Mesendoderm (in vitro differentiated cells): ENCODE data around the gene SCN1B.

ENCODE experiments used
- DNase-seq: peaks from one replicate; pipeline ENCODE4 v3.0.0; 2013
- H2AK5ac ChIP-seq: 2 replicates; pipeline ENCODE4 v1.6.1; 2013; ENCODE audit warnings: low read length, inconsistent platforms
- H2BK120ac ChIP-seq: 2 replicates; pipeline ENCODE4 v1.6.1; 2013; ENCODE audit warnings: low read depth, mild to moderate bottlenecking, low read length, moderate library complexity, mixed read lengths
- H2BK15ac ChIP-seq: replicated peaks from 2 replicates; pipeline ENCODE4 v1.6.1; 2013; ENCODE audit warnings: low read depth, mild to moderate bottlenecking, moderate library complexity
- H2BK5ac ChIP-seq: 2 replicates; pipeline ENCODE4 v1.6.1; 2013; ENCODE audit warnings: low read length, inconsistent platforms
- H3K18ac ChIP-seq: 2 replicates; pipeline ENCODE4 v1.6.1; 2013; ENCODE audit warnings: mild to moderate bottlenecking, low read length, mixed read lengths
- H3K23ac ChIP-seq: one replicate; pipeline ENCODE4 v1.6.1; 2013; ENCODE audit warnings: low read length
- H3K27ac ChIP-seq: 2 replicates; pipeline ENCODE4 v1.5.1; 2013; ENCODE audit warnings: low read depth, mild to moderate bottlenecking, inconsistent platforms, low read length, moderate library complexity
- H3K27me3 ChIP-seq: 2 replicates; pipeline ENCODE4 v1.6.1; 2013; ENCODE audit warnings: low read length, control low read depth, mild to moderate bottlenecking, inconsistent platforms; ENCODE audit not compliant: insufficient read depth, poor library complexity
- H3K36me3 ChIP-seq: 2 replicates; pipeline ENCODE4 v1.6.1; 2013; ENCODE audit warnings: low read length, inconsistent platforms; ENCODE audit not compliant: control insufficient read depth, insufficient read depth
- H3K4ac ChIP-seq: one replicate; pipeline ENCODE4 v1.6.1; 2013; ENCODE audit warnings: low read depth, mild to moderate bottlenecking, low read length, moderate library complexity
- H3K4me1 ChIP-seq: 2 replicates; pipeline ENCODE4 v1.6.1; 2013; ENCODE audit warnings: low read depth, low read length, inconsistent platforms; ENCODE audit not compliant: control insufficient read depth
- H3K4me2 ChIP-seq: 2 replicates; pipeline ENCODE4 v1.6.1; 2013; ENCODE audit warnings: low read length
- H3K4me3 ChIP-seq: 2 replicates; pipeline ENCODE4 v1.5.1; 2013; ENCODE audit warnings: mild to moderate bottlenecking, low read length
- H3K56ac ChIP-seq: one replicate; pipeline ENCODE4 v1.6.1; 2013; ENCODE audit warnings: low read length
- H3K79me1 ChIP-seq: 2 replicates; pipeline ENCODE4 v1.6.1; 2013; ENCODE audit warnings: low read length, inconsistent platforms
- H3K79me2 ChIP-seq: 2 replicates; pipeline ENCODE4 v1.6.1; 2013; ENCODE audit warnings: mild to moderate bottlenecking, low read length; ENCODE audit not compliant: control insufficient read depth, insufficient read depth
- H3K9ac ChIP-seq: 2 replicates; pipeline ENCODE4 v1.6.1; 2013; ENCODE audit warnings: low read length, inconsistent platforms
- H4K5ac ChIP-seq: one replicate; pipeline ENCODE4 v1.6.1; 2013; ENCODE audit warnings: low read length
- H4K8ac ChIP-seq: one replicate; pipeline ENCODE4 v1.6.1; 2013; ENCODE audit warnings: low read depth, mild to moderate bottlenecking, control low read depth, low read length, moderate library complexity
- WGBS: extraction: QIAGEN DNeasy Blood & Tissue Kit; methylation state at CpG from one replicate; pipeline ENCODE4 v1.1.7; 2013; ENCODE audit warnings: low lambda C conversion rate, missing lambda C conversion rate; ENCODE audit not compliant: insufficient coverage; ENCODE audit errors: extremely low coverage; 5-methylcytosine and 5-hydroxymethylcytosine counted together

Gene SCN1B

DNA sequence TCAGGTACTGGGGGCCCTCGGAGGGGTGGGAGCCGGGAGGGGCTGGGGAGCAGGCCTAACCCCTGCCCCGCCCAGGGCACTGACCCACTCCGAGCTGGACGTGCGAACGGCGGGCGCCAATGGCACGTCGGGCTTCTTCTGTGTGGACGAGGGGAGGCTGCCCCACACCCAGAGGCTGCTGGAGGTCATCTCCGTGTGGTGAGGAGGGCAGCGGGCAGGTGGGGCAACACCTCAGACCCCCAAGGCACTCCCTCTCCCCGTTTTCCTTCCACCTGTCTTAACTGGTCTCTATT is 29.5 kb downstream of the SCN1B start:
- Histone ChIP-seq H3K27ac (no peak overlapping the region), H3K4me3 (no peak overlapping the region), H2BK120ac (no peak overlapping the region), H3K36me3 (no peaks in the 10 kb centered on the region), H3K18ac (no peak overlapping the region), H3K4me1 (no peaks in the 10 kb centered on the region), H2BK5ac (no peak overlapping the region), H3K56ac (no peak overlapping the region), H2AK5ac (no peak overlapping the region), H3K23ac (no peak overlapping the region), H4K8ac (no peak overlapping the region), H3K4me2 (no peak overlapping the region), H3K4ac (no peak overlapping the region), H3K9ac (no peak overlapping the region), H3K79me2 (no peaks in the 10 kb centered on the region), H4K5ac (no peak overlapping the region), H3K79me1 (no peaks in the 10 kb centered on the region), H3K27me3 (no peaks in the 10 kb centered on the region), H2BK15ac (no peak overlapping the region)
- WGBS: no CpG with 5 or more reads among the region's 15 CpGs
- DNase-seq: no peak

- Histone ChIP-seq H2BK5ac (no peak overlapping the region), H3K4me3 (no peak overlapping the region), H2AK5ac (no peak overlapping the region), H2BK15ac (no peak overlapping the region), H3K27me3 (no peaks in the 10 kb centered on the region), H3K79me2 (no peaks in the 10 kb centered on the region), H4K8ac (no peak overlapping the region), H2BK120ac (no peak overlapping the region), H3K4me2 (no peak overlapping the region), H3K79me1 (no peaks in the 10 kb centered on the region), H3K18ac (no peak overlapping the region), H3K4me1 (no peaks in the 10 kb centered on the region), H3K27ac (no peak overlapping the region), H3K9ac (no peak overlapping the region), H3K36me3 (no peaks in the 10 kb centered on the region), H3K23ac (no peak overlapping the region), H3K4ac (no peak overlapping the region), H4K5ac (no peak overlapping the region), H3K56ac (no peak overlapping the region)
- no CpG with 5 or more reads among the region's 29 CpGs for WGBS
- no peak for DNase-seq
Measured at GRCh38 chr19:35060160-35060855, 30.0 kb downstream of the SCN1B start.

GRCh38 chr19:35061583-35062373 is 31.5 kb downstream of the SCN1B start:
- no peaks in the 10 kb centered on the region for H3K79me1 ChIP-seq
- H3K27me3 ChIP-seq: no peaks in the 10 kb centered on the region
- no peak for DNase-seq
- no peak overlapping the region for H2BK120ac ChIP-seq
- no peak overlapping the region for H3K27ac ChIP-seq
- H3K4me3 ChIP-seq: no peak overlapping the region
- H3K18ac ChIP-seq: no peak overlapping the region
- 100% methylated on average over 1 of the region's 7 CpGs for WGBS
- no peaks in the 10 kb centered on the region for H3K79me2 ChIP-seq
- H3K56ac ChIP-seq: no peak overlapping the region
- no peak overlapping the region for H2BK5ac ChIP-seq
- H2BK15ac ChIP-seq: no peak overlapping the region
- no peak overlapping the region for H3K9ac ChIP-seq
- H2AK5ac ChIP-seq: no peak overlapping the region
- H3K4me1 ChIP-seq: no peaks in the 10 kb centered on the region
- no peak overlapping the region for H3K4me2 ChIP-seq
- no peak overlapping the region for H3K23ac ChIP-seq
- no peak overlapping the region for H4K8ac ChIP-seq
- no peaks in the 10 kb centered on the region for H3K36me3 ChIP-seq
- no peak overlapping the region for H4K5ac ChIP-seq
- no peak overlapping the region for H3K4ac ChIP-seq

DNA sequence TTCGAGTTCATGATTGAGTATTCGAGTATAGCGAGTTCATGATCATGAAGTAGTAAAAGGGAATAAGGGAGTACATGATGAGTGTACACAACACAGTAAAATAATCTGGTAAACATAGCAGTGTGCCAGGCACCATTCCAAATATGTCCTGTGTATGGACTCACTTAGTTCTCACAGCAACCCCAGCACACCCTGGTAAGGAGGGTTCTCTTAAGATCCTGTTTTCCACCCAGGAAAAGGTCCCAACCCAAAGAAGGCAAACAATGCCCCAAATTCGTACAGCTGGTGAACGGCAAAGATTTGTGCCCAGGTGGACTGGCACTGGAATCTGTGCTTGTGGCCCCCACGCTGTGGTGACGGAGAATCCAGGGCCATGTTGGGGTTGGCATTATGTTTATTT is 32.7 kb downstream of the SCN1B start:
- Histone ChIP-seq H3K36me3 (no peaks in the 10 kb centered on the region), H2AK5ac (no peak overlapping the region), H3K4me3 (no peak overlapping the region), H2BK15ac (no peak overlapping the region), H2BK5ac (no peak overlapping the region), H3K4me2 (no peak overlapping the region), H3K27me3 (no peaks in the 10 kb centered on the region), H3K27ac (no peak overlapping the region), H3K4ac (no peak overlapping the region), H3K56ac (no peak overlapping the region), H3K9ac (no peak overlapping the region), H4K8ac (no peak overlapping the region), H3K79me1 (no peaks in the 10 kb centered on the region), H3K23ac (no peak overlapping the region), H3K4me1 (no peaks in the 10 kb centered on the region), H3K79me2 (no peaks in the 10 kb centered on the region), H4K5ac (no peak overlapping the region), H3K18ac (no peak overlapping the region), H2BK120ac (no peak overlapping the region)
- no peak for DNase-seq
- no CpG with 5 or more reads among the region's 7 CpGs for WGBS

DNA sequence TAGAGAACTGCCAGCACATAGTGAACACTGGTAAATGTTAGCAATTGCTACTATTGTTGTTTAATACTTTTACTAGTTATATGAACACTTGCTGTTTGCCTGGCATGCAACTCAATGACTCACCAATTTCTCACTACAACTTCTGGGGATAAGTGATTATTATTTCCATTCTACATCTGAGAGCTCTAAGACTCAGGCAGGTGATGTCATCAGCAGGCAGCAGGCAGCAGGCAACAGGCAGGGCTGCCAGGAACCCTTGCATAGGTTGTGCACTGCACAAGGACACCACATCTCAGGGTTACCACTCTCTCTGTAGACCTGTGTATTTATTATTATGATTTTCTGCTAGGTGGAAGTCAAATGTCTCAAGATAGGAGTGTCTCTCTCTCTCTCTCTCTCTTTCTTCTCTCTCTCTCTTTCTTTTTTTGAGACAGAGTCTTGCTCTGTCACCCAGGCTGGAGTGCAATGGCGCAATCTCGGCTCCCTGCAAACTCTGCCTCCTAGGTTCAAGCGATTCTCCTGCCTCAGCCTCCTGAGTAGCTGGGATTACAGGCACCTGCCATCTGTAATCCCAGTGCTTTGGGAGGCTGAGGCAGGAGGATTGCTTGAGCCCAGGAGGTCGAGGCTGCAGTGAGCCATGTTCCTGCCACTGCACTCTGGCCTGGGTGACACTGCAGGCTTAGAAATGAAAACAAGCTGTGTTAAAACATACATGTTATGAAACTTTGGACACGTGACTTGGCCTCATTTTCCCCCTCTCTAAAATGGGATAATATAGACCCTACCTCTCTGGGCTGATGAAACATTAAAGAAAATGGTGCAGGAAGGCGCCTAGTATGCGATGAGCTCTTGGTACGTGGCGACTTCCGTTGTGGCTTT is 33.9 kb downstream of the SCN1B start:
- Histone ChIP-seq H3K36me3 (no peaks in the 10 kb centered on the region), H3K4me3 (no peak overlapping the region), H3K27ac (no peak overlapping the region), H3K79me2 (no peaks in the 10 kb centered on the region), H3K4ac (no peak overlapping the region), H2AK5ac (no peak overlapping the region), H4K8ac (no peak overlapping the region), H3K79me1 (no peaks in the 10 kb centered on the region), H3K27me3 (no peaks in the 10 kb centered on the region), H3K18ac (no peak overlapping the region), H2BK5ac (no peak overlapping the region), H3K4me1 (peaks cover 6% of the 10 kb centered on the region), H2BK15ac (no peak overlapping the region), H3K4me2 (no peak overlapping the region), H3K56ac (no peak overlapping the region), H2BK120ac (no peak overlapping the region), H3K9ac (no peak overlapping the region), H3K23ac (no peak overlapping the region), H4K5ac (no peak overlapping the region)
- DNase-seq: no peak
- no CpG with 5 or more reads among the region's 10 CpGs for WGBS
